GM19240 (cell line): ENCODE measurements around the gene UVRAG.

Experiments
- DNase-seq: peaks from one replicate; pipeline ENCODE4 v3.0.0; 2011; ENCODE audit warnings: low spot score; ENCODE audit not compliant: insufficient read length

The UVRAG gene

GRCh38 chr11:76088511-76088910, 273.5 kb downstream of the UVRAG start:
- DNase-seq, result no peak

DNA sequence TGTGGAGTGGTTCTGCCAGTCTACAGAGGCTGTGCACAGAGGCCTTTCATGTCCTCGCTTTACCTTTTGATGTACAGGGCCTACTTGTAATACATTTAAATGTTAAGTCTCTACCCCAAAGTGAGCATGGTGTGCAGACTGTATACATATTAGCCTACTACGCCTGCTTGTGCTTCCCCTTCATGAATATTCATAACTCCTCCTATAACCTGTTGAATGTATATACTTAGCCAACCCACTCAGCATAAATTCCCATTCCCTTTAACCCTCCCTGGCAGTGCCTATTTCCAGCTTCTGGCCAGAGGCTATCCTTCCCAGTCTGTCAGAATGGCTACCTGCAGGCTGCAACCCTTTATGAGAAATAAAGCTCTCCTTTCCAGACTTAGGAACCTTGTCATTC, 275.2 kb downstream of the UVRAG start:
- no peak for DNase-seq

DNA sequence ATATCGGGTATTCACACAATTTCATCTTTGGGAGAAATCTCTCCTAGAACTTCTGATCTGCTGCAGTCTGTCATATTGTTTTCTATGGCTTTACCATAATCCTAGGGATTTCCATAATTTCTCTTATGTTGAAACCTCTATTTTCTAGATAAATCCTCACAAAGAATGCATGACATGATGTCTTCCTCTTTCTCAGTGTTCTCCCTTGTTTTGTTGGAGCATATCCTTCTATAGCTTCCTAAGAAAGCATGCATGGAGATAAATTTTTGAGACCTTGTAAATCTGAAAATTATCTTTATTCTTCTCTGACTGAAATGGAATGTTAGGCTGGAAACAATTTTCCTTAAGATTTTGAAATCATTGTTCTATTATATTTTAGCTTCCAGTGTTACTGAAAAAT, 275.8 kb downstream of the UVRAG start:
- no peak for DNase-seq

DNA sequence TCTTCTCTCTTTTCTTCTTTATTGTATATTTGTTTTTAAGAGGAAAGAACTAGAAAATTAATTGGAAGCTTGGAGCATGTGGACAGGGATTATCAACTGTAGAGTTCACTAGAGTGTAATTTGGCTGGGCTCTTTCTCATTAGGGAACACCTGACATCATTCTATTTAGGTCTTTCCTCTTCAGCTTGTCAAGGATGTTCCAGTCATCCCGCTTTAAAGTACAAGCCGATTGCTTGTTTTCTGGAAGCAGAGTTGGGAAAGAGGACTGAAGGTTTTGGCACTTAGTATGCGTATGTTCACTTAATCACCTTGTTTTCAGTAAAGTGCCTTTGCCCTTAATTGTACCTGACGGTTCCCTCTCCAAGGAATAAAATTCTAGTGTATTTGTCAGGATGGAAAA, 279.7 kb downstream of the UVRAG start:
- DNase-seq, result no peak

DNA sequence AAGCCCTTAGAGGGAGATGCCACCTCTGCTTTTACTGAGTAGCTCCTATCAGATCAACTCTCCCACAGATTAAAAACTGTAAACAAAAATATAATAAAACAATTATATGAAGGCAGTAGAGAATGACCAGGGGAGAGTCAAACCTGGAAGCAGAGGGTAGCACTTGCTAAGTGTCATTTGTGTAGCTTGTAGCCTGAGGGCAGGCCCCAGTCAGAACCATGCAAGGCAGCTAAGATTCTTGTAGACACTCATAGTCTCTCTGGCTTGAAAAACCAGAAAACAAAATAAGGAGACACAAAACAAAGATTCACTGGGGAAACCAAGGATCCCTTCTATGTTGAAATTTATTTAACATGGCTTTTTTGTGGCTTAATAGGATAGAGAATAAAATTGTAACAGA, 280.9 kb downstream of the UVRAG start:
- no peak for DNase-seq

GRCh38 chr11:76096552-76096951, 281.5 kb downstream of the UVRAG start:
- no peak for DNase-seq

DNA sequence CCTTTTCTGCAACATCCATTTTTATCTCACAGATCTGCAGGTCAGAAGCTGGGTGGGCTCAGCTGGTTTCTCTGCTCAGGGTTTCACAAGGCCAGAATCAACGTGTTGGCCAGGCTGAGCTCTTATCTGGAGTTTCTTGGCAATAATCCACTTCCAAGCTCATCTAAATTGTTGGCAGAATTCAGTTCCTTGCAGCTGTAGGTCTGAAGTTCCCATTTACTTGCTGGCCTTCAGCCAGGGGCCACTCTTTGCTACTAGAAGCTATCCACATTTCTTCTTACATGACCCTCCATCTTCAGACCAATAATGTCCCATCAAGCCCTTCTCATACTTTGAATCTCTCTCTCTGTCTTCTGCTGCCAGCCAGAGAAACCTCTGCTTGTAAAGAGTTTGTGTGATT, 287.8 kb downstream of the UVRAG start:
- DNase-seq, result no peak

DNA sequence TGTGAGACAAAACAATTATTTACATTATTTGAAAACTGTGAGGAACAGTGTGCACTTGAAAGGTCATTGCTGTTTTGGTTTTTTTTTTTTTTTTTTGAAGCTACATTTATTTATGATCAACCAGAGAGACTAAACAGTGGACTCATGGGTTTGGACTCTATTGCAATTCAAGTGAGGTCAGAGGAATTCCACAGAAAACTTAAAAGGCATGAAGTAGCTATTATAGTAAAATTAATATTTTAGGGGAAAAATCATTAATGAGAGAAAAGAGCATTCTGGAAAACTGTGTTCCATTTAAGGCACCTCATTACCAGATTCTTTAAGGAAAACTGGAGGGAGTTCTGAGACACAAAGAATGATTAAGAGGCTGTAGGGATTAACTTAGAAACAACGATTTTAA, 288.4 kb downstream of the UVRAG start:
- no peak for DNase-seq

DNA sequence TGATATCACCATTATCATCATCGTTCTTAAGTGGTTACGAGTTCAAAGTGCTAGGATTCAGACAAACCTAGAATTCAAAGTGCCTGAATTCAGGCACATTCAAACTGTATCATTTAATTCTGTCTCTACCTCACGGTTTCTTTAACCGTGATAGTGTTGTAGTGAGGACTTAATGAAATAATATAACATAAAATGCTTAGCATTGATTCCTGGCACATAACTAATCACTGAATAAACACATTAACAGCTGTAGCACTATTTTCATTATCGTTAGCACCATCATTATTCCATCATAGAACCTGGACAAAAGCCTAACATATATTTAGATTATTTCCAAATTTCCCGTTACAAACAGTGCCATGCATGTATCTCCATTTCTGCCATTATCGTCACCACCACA, 289.3 kb downstream of the UVRAG start:
- DNase-seq, result no peak

GRCh38 chr11:76105637-76106036, 290.6 kb downstream of the UVRAG start:
- DNase-seq, result no peak

DNA sequence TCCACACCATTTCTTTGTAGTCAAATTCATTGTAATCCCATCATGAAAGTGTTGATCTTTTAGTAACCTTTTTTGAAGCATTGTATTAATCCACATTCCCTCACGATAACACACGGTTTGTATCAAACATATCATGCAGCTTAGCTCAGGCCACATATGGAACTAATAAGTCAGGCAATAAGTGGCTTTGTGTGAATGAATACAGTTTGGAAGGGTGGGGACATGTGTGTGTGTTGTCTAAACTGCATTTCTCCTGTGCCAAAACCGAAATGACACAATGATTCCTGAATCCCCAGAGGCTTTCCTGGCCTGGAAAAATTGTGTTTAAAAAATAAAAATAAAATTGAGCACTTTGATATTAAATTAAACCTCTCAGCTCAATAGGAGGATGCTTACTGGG, 293.0 kb downstream of the UVRAG start:
- DNase-seq, result no peak

DNA sequence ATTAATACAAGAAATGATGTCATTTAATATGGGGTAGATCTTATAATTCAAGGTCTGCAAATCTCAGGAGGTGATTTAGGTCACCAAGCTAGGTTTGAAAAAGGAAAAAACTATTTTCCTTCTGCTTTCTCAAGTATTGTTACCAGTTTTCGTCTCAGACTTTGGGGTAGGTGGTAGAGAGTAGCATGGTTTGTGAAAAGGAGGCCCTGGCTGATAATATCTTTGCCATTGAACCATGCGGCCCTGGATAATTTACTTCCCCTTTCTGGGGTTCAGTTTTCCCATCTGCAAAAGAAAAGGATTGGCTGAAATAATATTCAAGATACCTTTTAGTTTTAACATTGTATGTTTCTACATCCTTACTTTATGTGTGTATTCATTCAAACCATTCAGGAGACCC, 299.2 kb downstream of the UVRAG start:
- DNase-seq, result no peak

- no peak for DNase-seq
Measured at GRCh38 chr11:76115555-76115954, 300.5 kb downstream of the UVRAG start.

GRCh38 chr11:76119032-76119431, 304.0 kb downstream of the UVRAG start:
- DNase-seq, result no peak

DNA sequence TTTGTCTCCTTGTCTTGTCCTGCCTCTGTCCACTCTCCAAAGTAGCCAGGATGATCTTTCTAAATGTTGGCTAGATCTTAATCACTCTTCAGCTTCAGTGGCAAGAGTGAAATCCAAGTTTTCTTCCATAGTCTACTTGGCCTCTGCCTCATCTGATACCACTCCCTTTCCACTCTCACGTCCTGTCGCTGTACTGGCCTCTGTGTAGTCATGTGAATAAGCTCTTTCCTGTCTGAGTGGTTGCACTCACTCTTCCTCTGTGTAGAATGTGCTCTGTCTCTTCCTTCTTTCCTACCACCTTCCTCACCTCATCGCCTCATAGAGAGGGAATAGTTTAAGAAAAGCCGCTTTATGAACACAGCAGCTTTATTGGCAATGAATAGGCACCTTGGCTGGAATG, 304.8 kb downstream of the UVRAG start:
- no peak for DNase-seq

DNA sequence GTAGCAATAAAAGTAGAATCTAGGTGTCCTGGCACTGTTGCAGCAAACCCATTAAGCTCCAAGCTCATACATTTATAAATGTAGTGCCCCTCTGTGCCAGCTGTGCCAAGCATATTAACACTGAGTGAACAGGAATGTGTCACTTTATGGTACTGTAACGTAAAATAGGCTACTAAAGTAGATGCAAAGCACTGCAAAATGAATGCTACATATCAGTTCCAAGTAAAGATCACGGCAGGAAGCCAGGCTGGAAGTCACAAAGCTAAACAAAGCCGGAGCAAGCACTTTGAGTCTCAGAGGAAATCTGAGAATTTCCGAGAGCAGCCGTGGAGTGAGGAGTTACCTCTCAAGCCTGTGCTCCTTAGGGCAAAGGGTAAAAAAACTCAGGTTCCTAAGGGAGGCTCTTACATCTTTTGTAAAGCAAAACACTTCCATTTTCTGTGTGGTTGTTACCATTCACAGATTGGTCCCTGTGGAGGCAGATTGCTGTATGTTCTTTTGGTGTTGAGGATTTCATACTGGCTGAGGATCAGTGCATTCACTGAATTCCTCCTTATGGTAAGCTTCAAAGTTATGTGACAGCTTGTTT, 305.6 kb downstream of the UVRAG start:
- DNase-seq, result no peak

DNA sequence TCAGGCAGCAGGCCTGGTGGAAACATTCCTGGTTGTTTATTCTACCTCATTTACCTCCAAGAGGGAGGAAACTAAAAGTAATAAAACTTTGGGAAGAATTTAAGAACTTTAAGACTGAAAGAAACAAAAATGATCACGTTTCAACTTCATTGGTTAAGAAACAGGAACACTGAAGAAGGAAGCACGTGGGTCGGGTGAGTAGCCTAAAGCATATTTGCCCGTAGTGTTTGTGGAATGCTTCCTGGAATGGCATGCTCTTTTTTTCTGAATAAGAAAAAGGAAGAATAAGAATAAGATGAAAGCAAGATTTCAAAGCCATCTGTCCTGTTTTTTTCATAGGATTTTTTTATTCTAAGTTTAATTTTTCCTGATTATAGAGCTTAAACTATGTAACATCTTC, 308.2 kb downstream of the UVRAG start:
- DNase-seq, result no peak

DNA sequence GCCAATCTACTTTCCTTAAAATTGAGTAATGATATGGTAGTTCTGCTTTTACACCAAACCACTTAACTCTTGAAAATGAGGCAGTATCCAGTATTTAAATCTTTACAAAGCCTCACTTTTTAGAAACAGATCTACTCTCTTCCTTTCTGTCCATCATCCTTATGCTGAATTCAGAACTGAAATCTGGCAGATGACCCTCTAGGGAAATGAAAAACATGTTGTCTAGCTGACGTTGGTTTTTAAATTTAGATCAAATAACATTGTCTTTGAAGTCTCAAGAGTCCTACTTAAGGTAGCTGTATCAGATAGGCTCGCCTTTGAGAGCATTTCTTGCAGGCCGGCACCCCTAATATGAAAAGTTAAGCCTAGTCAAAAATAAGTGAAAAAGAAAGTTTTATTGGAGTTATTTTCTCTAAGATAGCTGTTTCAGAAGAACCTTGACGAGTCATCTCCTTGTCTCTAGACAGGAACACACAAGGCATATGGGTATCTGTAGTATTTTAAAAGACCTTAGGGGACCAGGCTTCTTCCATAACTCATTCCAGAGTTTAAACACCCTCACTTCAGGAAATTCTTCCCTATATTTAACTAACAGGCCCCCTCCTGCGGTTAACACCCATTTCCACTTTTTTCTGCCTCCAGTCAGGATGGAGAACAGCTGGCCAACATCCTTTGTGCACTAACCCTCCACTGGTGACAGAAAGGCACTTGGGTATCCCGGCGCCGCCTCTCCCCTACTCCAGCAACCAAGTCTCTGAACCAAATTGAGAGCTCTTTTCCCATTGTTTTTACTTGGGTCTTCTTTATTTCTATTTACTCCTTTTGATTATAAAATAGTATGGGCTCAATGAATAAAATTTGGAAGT, 310.1 kb downstream of the UVRAG start:
- DNase-seq, result no peak

- DNase-seq, result no peak
Measured at GRCh38 chr11:76129729-76130128, 314.7 kb downstream of the UVRAG start.

GRCh38 chr11:76131142-76131541, 316.1 kb downstream of the UVRAG start:
- DNase-seq, result no peak

- DNase-seq, result no peak
Measured at GRCh38 chr11:76131671-76132631, 316.9 kb downstream of the UVRAG start.

- no peak for DNase-seq
Measured at GRCh38 chr11:76134239-76134638, 319.2 kb downstream of the UVRAG start.
